ENCODE results near the gene UNC5C.

UNC5C gene

GRCh38 chr4:95450294-95450693, 98.5 kb downstream of the UNC5C start:
- Histone ChIP-seq H3K9me3 (no peaks in the 10 kb centered on the region), H3K27ac (no peak overlapping the region)

GRCh38 chr4:95446173-95446572, 102.6 kb downstream of the UNC5C start:
- Histone ChIP-seq H3K27ac (no peak overlapping the region), H3K27me3 (no peaks in the 10 kb centered on the region), H3K4me1 (ENCODE audit: control insufficient read depth in 1 of 2, insufficient read depth in 1 of 2, low read depth in 1 of 2, low read length in 1 of 2) (no peaks in the 10 kb centered on the region), H3K4me3 (ENCODE audit: low read depth in 1 of 2, low read length in 1 of 2) (no peak overlapping the region), H3K36me3 (no peaks in the 10 kb centered on the region), H3K9me3 (no peaks in the 10 kb centered on the region)
- TF ChIP-seq CTCF (IDR thresholded peaks at IDR 0.05) = no peak

More at GRCh38 chr4:95450294-95450693, 98.5 kb downstream of the UNC5C start:
- no peaks in the 10 kb centered on the region for H3K27me3 ChIP-seq
- TF ChIP-seq CTCF (IDR thresholded peaks at IDR 0.05) = no peak
- H3K4me1 ChIP-seq (ENCODE audit: control insufficient read depth in 1 of 2, insufficient read depth in 1 of 2, low read depth in 1 of 2, low read length in 1 of 2) = no peaks in the 10 kb centered on the region
- no peaks in the 10 kb centered on the region for H3K36me3 ChIP-seq
- no peak overlapping the region for H3K4me3 ChIP-seq (ENCODE audit: low read depth in 1 of 2, low read length in 1 of 2)

- H3K4me3 ChIP-seq (ENCODE audit: low read depth in 1 of 2, low read length in 1 of 2) = no peak overlapping the region
- H3K4me1 ChIP-seq (ENCODE audit: control insufficient read depth in 1 of 2, insufficient read depth in 1 of 2, low read depth in 1 of 2, low read length in 1 of 2) = no peaks in the 10 kb centered on the region
Observed at GRCh38 chr4:95445251-95445650, 103.5 kb downstream of the UNC5C start.

DNA sequence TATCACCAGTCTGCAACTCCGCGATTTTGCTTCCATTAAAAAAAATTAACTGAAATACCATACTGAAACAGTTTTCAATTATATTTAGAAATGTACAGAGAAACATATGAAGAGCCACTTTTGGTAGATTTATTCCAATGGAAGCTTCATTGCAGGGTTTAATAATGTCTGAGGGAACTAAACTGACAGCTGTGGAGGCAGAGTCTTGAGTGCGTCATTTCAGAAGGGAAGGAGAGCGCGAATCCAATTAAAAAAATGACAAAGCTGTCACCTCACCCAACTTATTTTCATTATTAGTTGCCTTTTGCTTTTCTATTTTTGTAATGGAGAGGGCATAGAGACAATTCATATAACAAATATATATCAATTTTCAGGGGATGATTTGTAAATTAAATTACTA, 104.0 kb downstream of the UNC5C start:
- no peak overlapping the region for H3K4me3 ChIP-seq (ENCODE audit: low read depth in 1 of 2, low read length in 1 of 2)
- no peak for TF ChIP-seq CTCF (IDR thresholded peaks at IDR 0.05)
- no peaks in the 10 kb centered on the region for H3K27me3 ChIP-seq
- no peaks in the 10 kb centered on the region for H3K36me3 ChIP-seq
- H3K9me3 ChIP-seq = no peaks in the 10 kb centered on the region
- no peak overlapping the region for H3K27ac ChIP-seq
- H3K4me1 ChIP-seq (ENCODE audit: control insufficient read depth in 1 of 2, insufficient read depth in 1 of 2, low read depth in 1 of 2, low read length in 1 of 2) = no peaks in the 10 kb centered on the region

More at GRCh38 chr4:95445251-95445650, 103.5 kb downstream of the UNC5C start:
- Histone ChIP-seq H3K27ac (no peak overlapping the region), H3K36me3 (no peaks in the 10 kb centered on the region), H3K27me3 (no peaks in the 10 kb centered on the region), H3K9me3 (no peaks in the 10 kb centered on the region)
- TF ChIP-seq CTCF (IDR thresholded peaks at IDR 0.05) = no peak

- H3K9me3 ChIP-seq = no peaks in the 10 kb centered on the region
- no peaks in the 10 kb centered on the region for H3K27me3 ChIP-seq
- no peak for TF ChIP-seq CTCF (IDR thresholded peaks at IDR 0.05)
Observed at GRCh38 chr4:95439896-95440295, 108.9 kb downstream of the UNC5C start.

GRCh38 chr4:95439071-95439470, 109.7 kb downstream of the UNC5C start:
- Histone ChIP-seq H3K36me3 (no peaks in the 10 kb centered on the region), H3K9me3 (no peaks in the 10 kb centered on the region), H3K4me1 (ENCODE audit: control insufficient read depth in 1 of 2, insufficient read depth in 1 of 2, low read depth in 1 of 2, low read length in 1 of 2) (no peaks in the 10 kb centered on the region), H3K4me3 (ENCODE audit: low read depth in 1 of 2, low read length in 1 of 2) (no peak overlapping the region), H3K27me3 (no peaks in the 10 kb centered on the region), H3K27ac (no peak overlapping the region)
- no peak for TF ChIP-seq CTCF (IDR thresholded peaks at IDR 0.05)

More at GRCh38 chr4:95439896-95440295, 108.9 kb downstream of the UNC5C start:
- Histone ChIP-seq H3K4me1 (ENCODE audit: control insufficient read depth in 1 of 2, insufficient read depth in 1 of 2, low read depth in 1 of 2, low read length in 1 of 2) (no peaks in the 10 kb centered on the region), H3K27ac (no peak overlapping the region), H3K36me3 (no peaks in the 10 kb centered on the region), H3K4me3 (ENCODE audit: low read depth in 1 of 2, low read length in 1 of 2) (no peak overlapping the region)
